GM21619 (cell line): ENCODE measurements around the gene MUC3A.
"Not testable (repeated sequence)": the region's sequence is repeated elsewhere in the genome, so short reads cannot be mapped to it uniquely, and the experiment has no call there.

Experiments used
- ATAC-seq: cut with Tn5 transposase; IDR thresholded peaks from one replicate; pipeline ENCODE4 v1.9.1; 2021; ENCODE audit not compliant: unreplicated experiment

Gene MUC3A

DNA sequence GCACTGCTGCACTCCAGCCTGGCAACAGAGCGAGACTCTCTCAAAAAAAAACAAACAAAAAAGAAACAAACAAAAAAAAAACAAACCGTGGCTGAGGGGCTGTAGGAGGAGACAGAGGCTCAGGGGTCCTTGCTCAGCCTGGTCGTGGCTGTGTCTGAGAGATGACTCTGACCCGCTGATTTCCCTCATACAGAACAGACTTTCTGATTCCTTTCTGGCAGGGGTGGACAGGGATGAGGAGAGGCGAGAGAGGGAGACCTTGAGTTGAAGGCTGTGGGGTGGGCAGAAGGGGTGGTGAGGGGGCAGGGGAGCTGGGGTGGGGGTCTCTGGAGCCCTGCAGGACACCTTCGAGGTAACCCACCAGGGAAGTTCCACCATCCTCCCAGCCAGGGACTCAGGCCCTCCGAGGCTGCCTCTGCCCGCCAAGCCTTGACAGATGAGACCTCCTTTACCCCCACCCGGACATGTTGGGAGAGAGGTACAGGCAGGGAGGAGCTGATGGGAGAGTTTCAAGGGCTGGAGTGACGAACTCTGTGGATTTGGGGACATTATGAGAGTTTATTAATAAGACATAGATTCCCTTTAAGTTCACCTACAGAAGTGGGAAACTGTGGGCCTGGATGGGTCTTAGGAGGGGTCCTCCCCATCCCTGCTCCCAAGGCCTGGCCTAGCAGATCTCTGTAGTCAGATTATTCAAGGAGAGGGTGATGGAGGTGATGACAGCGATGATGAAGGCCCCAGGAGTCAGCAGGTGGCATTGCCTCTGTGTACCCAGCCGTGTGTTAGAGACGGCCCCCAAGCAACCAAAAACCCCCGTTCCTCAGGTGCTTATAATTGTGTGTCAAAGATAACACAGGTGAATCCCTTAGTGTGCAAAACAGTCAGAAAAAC, 22.0 kb downstream of the MUC3A start:
- ATAC-seq: no peak

DNA sequence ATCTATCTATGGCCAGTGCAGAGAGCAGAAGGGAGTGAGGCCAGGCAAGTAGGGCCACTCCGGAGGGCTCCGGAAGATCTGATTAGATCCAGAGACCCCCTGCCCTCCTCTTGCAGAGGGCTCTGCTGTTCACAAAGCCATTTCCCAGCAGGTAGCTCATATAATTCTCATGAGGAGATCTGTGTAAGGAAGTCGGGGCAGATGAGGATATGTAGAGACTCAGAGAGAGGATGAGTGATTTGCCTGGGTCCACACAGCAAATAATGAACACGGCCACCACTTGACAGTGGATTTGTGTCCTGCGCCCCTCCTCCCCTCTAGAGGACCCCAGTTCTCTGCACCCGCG, 22.6 kb downstream of the MUC3A start:
- ATAC-seq: no peak

DNA sequence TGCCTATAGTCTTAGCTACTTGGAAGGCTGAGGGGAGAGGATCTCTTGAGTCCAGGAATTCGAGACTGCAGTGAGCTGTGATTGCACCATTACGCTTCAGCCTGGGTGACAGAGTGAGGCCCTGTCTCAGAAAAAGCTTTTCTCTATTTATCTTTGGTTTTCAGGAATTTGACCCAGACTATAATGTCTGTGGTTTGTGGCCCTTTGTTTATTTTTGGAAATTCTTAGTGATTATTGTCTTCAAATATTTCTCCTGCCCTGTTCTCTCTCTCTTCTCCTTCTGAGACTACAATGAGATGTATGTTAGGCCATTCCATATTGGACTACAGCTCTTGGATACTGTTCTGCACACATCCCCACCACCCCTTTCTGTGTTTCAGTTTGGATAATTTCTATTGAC, 24.7 kb downstream of the MUC3A start:
- ATAC-seq: no peak

DNA sequence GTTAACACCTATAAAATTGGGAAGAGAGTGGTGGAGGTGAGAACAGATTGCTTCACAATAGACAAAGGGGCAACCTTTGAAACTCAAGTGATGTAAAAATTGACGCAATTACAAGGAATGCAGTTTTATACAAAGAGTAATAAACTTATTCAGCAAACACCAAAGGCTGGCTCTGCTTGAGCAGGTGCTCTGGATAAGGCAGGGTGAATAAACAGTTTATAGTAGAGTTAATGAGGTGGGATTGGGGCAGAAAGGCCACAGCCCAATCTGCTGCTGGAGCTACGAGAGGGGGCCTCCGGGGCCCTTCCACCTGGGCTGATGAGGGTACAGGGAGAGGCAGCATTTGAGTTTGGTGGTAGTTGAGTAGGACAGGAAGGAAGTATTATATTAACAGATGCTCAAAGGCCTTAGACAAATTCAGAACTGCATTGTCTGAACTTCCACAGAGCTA, 26.1 kb downstream of the MUC3A start:
- ATAC-seq: no peak

DNA sequence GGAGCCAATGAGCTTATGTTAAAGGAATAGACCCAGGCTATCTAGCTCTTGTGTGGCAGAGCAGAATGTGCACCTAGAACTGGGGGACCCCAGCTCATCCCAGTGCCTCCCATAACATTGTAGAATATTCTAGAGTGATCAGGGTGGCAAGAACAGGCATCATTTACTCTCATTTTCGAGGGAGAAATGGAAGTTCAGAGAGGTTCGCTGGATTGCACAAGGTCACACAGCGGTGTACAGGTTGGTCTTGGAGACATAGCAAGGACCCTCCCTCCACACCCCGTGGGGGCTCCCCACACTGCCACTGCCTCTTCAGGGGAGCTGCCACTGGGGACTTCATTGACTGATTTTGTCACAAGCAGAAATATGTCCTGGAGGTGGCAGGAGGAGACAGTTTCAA, 29.0 kb downstream of the MUC3A start:
- ATAC-seq: no peak

DNA sequence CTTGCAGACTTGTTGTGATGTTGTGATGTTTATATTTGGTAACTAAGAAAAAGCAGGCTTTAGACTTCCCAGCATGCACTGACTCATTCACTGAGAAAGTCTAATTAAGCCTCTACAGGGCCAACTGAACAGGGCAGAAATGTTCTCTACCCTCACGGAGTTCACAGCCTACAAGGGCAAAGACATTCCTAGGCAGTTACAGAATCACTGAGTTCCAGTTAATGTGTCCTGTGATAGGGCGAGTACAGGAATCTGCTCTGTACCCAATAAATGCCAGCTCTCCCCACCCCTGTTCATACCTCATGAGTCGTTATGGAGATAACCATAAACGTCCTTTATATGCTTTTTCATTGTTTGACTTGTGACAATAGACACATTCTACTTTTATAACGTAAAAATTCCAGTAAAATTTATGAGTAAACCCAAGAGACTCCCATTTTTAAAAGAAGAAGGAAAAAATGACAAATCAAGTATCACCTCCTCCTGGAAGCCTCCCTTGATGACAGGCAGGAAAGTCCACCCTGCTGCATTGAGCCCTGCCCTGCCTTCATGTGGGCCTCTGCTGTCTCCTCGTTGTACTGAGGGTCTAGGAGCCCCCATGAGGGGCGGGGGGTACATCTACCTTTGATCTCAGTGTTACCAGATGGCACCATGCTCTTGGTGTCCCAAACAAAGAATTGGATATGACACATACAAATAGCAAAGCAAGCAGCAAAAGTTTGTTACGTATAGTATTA, 34.3 kb downstream of the MUC3A start:
- no peak for ATAC-seq

DNA sequence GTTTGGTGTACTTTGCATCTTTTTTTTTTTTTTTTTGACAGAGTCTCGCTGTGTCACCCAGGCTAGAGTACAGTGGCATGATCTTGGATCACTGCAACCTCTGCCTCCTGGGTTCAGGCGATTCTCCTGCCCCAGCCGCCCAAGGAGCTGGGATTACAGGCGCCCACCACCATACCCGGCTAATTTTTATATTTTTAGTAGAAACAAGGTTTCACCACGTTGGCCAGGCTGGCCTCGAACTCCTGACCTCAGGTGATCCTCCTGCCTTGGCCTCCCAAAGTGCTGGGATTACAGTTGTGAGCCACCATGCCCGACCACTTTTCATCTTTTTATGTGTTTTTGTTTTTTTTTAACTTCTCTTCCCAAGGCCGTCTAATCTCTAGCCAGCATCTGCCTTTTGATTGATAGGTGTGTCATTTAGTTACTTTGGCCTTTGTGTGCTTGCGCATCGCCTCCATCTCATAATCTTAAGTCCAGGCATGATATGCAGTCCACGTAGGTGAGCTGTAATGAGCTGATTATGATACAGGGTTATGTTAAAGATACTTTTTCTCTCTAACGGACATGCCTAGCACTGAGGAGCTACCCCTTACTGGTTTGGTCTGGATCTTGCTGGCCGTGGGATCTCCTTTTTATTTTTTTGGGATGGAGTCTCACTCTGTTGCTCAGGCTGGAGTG, 35.0 kb downstream of the MUC3A start:
- ATAC-seq: not testable (repeated sequence)

DNA sequence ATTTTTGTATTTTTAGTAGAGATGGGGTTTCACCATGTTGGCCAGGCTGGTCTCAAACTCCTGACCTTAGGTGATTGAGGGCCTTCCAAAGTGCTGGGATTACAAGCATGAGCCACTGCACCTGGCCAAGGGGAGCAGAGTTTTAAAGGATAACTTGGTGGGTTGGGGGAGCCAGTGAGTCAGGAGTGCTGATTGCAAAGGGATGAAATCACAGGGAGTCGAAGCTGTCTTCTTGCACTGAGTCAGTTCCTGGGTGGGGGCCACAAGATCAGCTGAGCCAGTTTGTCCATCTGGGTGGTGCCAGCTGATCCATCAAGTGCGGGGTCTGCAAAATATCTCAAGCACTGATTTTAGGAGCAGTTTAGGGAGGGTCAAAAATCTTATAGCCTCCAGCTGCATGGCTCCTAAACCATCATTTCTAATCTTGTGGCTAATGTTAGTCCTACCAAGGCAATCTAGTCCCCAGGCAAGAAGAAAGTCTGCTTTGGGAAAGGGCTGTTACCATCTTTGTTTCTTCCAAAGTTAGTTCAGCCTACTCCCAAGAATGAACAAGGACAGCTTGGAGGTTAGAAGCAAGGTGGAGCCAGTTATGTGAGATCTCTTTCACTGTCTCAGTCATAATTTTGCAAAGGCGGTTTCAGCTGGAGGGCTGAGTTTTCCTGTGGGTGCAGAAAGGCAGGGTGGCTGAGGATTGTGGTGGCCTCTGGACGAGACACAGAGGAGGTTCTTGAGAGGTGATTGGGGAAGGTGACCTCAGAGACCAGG, 35.9 kb downstream of the MUC3A start:
- not testable (repeated sequence) for ATAC-seq

- ATAC-seq: no peak
Measured at GRCh38 chr7:100991631-100992030, 42.3 kb downstream of the MUC3A start.

DNA sequence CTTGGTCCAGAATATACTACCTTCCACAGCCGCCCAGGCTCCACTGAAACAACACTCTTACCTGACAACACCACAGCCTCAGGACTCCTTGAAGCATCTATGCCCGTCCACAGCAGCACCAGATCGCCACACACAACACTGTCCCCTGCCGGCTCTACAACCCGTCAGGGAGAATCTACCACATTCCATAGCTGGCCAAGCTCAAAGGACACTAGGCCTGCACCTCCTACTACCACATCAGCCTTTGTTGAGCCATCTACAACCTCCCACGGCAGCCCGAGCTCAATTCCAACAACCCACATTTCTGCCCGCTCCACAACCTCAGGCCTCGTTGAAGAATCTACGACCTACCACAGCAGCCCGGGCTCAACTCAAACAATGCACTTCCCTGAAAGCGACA, 42.9 kb downstream of the MUC3A start:
- not testable (repeated sequence) for ATAC-seq

GRCh38 chr7:100994671-100995070, 45.3 kb downstream of the MUC3A start:
- not testable (repeated sequence) for ATAC-seq

DNA sequence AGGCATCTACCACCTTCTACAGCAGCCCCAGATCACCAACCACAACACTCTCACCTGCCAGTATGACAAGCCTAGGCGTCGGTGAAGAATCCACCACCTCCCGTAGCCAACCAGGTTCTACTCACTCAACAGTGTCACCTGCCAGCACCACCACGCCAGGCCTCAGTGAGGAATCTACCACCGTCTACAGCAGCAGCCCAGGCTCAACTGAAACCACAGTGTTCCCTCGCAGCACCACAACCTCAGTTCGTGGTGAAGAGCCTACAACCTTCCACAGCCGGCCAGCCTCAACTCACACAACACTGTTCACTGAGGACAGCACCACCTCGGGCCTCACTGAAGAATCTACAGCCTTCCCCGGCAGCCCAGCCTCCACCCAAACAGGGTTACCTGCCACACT, 49.2 kb downstream of the MUC3A start:
- ATAC-seq: not testable (repeated sequence)

DNA sequence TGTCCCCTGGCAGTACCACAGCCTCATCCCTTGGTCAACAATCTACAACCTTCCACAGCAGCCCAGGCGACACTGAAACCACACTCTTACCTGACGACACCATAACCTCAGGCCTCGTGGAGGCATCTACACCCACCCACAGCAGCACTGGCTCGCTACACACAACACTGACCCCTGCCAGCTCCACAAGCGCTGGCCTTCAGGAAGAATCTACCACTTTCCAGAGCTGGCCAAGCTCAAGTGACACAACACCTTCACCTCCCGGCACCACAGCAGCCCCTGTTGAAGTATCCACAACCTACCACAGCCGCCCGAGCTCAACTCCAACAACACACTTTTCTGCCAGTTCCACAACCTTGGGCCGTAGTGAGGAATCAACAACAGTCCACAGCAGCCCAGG, 50.0 kb downstream of the MUC3A start:
- not testable (repeated sequence) for ATAC-seq

DNA sequence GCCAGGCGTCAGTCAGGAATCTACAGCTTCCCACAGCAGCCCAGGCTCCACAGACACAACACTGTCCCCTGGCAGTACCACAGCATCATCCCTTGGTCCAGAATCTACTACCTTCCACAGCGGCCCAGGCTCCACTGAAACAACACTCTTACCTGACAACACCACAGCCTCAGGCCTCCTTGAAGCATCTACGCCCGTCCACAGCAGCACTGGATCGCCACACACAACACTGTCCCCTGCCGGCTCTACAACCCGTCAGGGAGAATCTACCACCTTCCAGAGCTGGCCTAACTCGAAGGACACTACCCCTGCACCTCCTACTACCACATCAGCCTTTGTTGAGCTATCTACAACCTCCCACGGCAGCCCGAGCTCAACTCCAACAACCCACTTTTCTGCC, 50.7 kb downstream of the MUC3A start:
- ATAC-seq: not testable (repeated sequence)

DNA sequence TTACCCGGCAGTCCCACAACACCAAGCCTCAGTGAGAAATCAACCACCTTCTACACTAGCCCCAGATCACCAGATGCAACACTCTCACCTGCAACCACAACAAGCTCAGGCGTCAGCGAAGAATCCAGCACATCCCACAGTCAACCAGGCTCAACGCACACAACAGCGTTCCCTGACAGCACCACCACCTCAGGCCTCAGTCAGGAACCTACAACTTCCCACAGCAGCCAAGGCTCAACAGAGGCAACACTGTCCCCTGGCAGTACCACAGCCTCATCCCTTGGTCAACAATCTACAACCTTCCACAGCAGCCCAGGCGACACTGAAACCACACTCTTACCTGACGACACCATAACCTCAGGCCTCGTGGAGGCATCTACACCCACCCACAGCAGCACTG, 53.0 kb downstream of the MUC3A start:
- not testable (repeated sequence) for ATAC-seq

GRCh38 chr7:101007361-101007760, 58.0 kb downstream of the MUC3A start:
- ATAC-seq: not testable (repeated sequence)

DNA sequence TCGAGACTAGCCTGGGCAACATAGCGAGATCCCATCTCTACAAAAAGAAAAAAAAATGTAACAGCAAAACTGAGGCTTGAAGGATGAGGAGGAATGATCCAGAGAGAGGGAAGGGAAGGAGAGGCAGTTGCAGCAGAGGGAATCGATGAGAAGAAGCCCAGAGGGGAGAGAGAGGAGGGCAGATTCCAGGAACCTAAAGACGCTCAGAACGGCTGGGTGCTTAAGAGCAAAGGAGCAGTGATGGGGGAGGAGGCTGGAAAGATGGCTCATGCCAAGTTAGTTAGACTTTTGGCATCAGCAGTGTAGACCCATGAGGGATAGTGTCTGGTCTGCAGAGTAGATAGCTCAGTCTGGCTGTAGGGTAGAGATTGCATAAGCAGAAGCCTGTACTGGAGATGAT, 60.3 kb downstream of the MUC3A start:
- ATAC-seq: no peak

- no peak for ATAC-seq
Measured at GRCh38 chr7:101012931-101013330, 63.6 kb downstream of the MUC3A start.

GRCh38 chr7:101015626-101016025, 66.3 kb downstream of the MUC3A start:
- no peak for ATAC-seq

- peak; percentile 83 for ATAC-seq
Measured at GRCh38 chr7:101017064-101017777, 67.9 kb downstream of the MUC3A start.
